Measurements from ENCODE around the gene PKD1.

The PKD1 gene

GRCh38 chr16:2167068-2167638 is 31.5 kb upstream of the PKD1 start:
- DNase-seq = no peak

- DNase-seq = no peak
These were observed 30.8 kb upstream of the PKD1 start for GRCh38 chr16:2166263-2167067.

GRCh38 chr16:2165861-2166260 is 30.2 kb upstream of the PKD1 start:
- no peak for DNase-seq

- DNase-seq = no peak
These were observed 27.6 kb upstream of the PKD1 start for GRCh38 chr16:2163211-2163881.

GRCh38 chr16:2162676-2163118 is 27.0 kb upstream of the PKD1 start:
- DNase-seq = no peak

- DNase-seq = no peak
These were observed 26.2 kb upstream of the PKD1 start for GRCh38 chr16:2161911-2162310.

- DNase-seq = no peak
These were observed 25.3 kb upstream of the PKD1 start for GRCh38 chr16:2160915-2161551.

GRCh38 chr16:2159175-2159838 is 23.6 kb upstream of the PKD1 start:
- no peak for DNase-seq

- no peak for DNase-seq
These were observed 22.6 kb upstream of the PKD1 start for GRCh38 chr16:2158262-2158638.

- DNase-seq = no peak
These were observed 22.0 kb upstream of the PKD1 start for GRCh38 chr16:2157480-2158261.

GRCh38 chr16:2156849-2157224 is 21.1 kb upstream of the PKD1 start:
- no peak for DNase-seq

- DNase-seq = no peak
These were observed 20.5 kb upstream of the PKD1 start for GRCh38 chr16:2155977-2156848.

GRCh38 chr16:2155091-2155950 is 19.6 kb upstream of the PKD1 start, which contains the start of gene TRAF7:
Gene TRAF7, plus strand, starts transcription at chr16:2155782. Its CDS starts 8,139 bp downstream, at chr16:2163921.
- peak; percentile 98 for DNase-seq

- no peak for DNase-seq
These were observed 18.9 kb upstream of the PKD1 start for GRCh38 chr16:2154533-2155090.

GRCh38 chr16:2152695-2153506 is 17.2 kb upstream of the PKD1 start:
- DNase-seq = no peak

GRCh38 chr16:2151188-2152091 is 15.7 kb upstream of the PKD1 start:
- DNase-seq = no peak

GRCh38 chr16:2150418-2151187 is 14.9 kb upstream of the PKD1 start:
- peak in 1 of 2 experiments; percentile 38 for DNase-seq
